H9 (cell line): ENCODE measurements around the gene SCLY. TPM values are rescaled to one million over a fixed set of nuclear protein-coding genes. Genes with fewer than 3 reads are reported as not detected.

Experiments used
- DNase-seq: peaks from one replicate; pipeline ENCODE4 v3.0.0-alpha.2; 2017
- H2AFZ ChIP-seq: one replicate; pipeline ENCODE4 v1.6.1; 2013; ENCODE audit warnings: mild to moderate bottlenecking, low read length, control low read depth, moderate library complexity
- H2AK5ac ChIP-seq: 2 replicates; pipeline ENCODE4 v1.6.1; 2013; ENCODE audit warnings: low read length, control low read depth, mixed read lengths; ENCODE audit not compliant: insufficient read length
- H2BK120ac ChIP-seq: one replicate; pipeline ENCODE4 v1.6.1; 2013; ENCODE audit warnings: low read depth, mild to moderate bottlenecking, low read length, control low read depth, inconsistent platforms; ENCODE audit not compliant: poor library complexity, severe bottlenecking
- H2BK12ac ChIP-seq: 2 replicates; pipeline ENCODE4 v1.6.1; 2013; ENCODE audit warnings: low read length, control low read depth, mixed read lengths, low read depth; ENCODE audit not compliant: insufficient read length
- H2BK15ac ChIP-seq: 2 replicates; pipeline ENCODE4 v1.6.1; 2013; ENCODE audit warnings: low read depth, low read length, control low read depth
- H2BK20ac ChIP-seq: one replicate; pipeline ENCODE4 v1.6.1; 2013; ENCODE audit warnings: low read depth, mild to moderate bottlenecking, low read length, control low read depth, inconsistent platforms; ENCODE audit not compliant: poor library complexity, severe bottlenecking
- H2BK5ac ChIP-seq: 2 replicates; pipeline ENCODE4 v1.6.1; 2013; ENCODE audit warnings: low read length, control low read depth, mixed read lengths; ENCODE audit not compliant: insufficient read length
- H3K14ac ChIP-seq: 2 replicates; pipeline ENCODE4 v1.6.1; 2013; ENCODE audit warnings: low read length, control low read depth; ENCODE audit not compliant: insufficient read depth
- H3K18ac ChIP-seq: 2 replicates; pipeline ENCODE4 v1.6.1; 2013; ENCODE audit warnings: low read depth, mild to moderate bottlenecking, mixed read lengths, low read length, control low read depth; ENCODE audit not compliant: insufficient read length
- H3K23ac ChIP-seq: 2 replicates; pipeline ENCODE4 v1.6.1; 2013; ENCODE audit warnings: low read length, control low read depth, mixed read lengths, low read depth; ENCODE audit not compliant: insufficient read length
- H3K23me2 ChIP-seq: 2 replicates; pipeline ENCODE4 v1.6.1; 2013; ENCODE audit warnings: low read depth, mild to moderate bottlenecking, mixed read lengths, low read length, control low read depth; ENCODE audit not compliant: insufficient read length, poor library complexity, severe bottlenecking
- H3K27ac ChIP-seq: 2 replicates; pipeline ENCODE4 v1.5.1; 2013; ENCODE audit warnings: low read length, control low read depth, mixed read lengths, low read depth; ENCODE audit not compliant: insufficient read length
- H3K27me3 ChIP-seq: 2 replicates; pipeline ENCODE4 v1.6.1; 2013; ENCODE audit warnings: low read length, control low read depth, inconsistent platforms; ENCODE audit not compliant: insufficient read depth
- H3K4ac ChIP-seq: 2 replicates; pipeline ENCODE4 v1.6.1; 2013; ENCODE audit warnings: low read depth, mild to moderate bottlenecking, control low read depth, inconsistent platforms, low read length, moderate library complexity
- H3K4me1 ChIP-seq: 2 replicates; pipeline ENCODE4 v1.6.1; 2013; ENCODE audit warnings: low read length, control low read depth, inconsistent platforms; ENCODE audit not compliant: insufficient read depth
- H3K4me2 ChIP-seq: 2 replicates; pipeline ENCODE4 v1.6.1; 2013; ENCODE audit warnings: low read length, control low read depth, mixed read lengths; ENCODE audit not compliant: insufficient read length, insufficient read depth
- H3K56ac ChIP-seq: 2 replicates; pipeline ENCODE4 v1.6.1; 2013; ENCODE audit warnings: low read depth, mild to moderate bottlenecking, mixed read lengths, low read length, control low read depth; ENCODE audit not compliant: insufficient read length
- H3K79me1 ChIP-seq: 2 replicates; pipeline ENCODE4 v1.6.1; 2013; ENCODE audit warnings: low read depth, mild to moderate bottlenecking, moderate library complexity, low read length, control low read depth, inconsistent platforms; ENCODE audit not compliant: insufficient read depth, poor library complexity, severe bottlenecking
- H3K79me2 ChIP-seq: 2 replicates; pipeline ENCODE4 v1.6.1; 2013; ENCODE audit warnings: low read length, control low read depth, inconsistent platforms; ENCODE audit not compliant: insufficient read depth
- H3K9ac ChIP-seq: 2 replicates; pipeline ENCODE4 v1.6.1; 2013; ENCODE audit warnings: low read length, control low read depth, mixed read lengths; ENCODE audit not compliant: insufficient read length; ENCODE audit errors: extremely low read depth
- H3K9me3 ChIP-seq: one replicate; pipeline ENCODE4 v1.6.1; 2013; ENCODE audit warnings: low read depth, low read length, inconsistent platforms; ENCODE audit not compliant: control insufficient read depth
- H3T11ph ChIP-seq: one replicate; pipeline ENCODE4 v1.6.1; 2013; ENCODE audit warnings: mild to moderate bottlenecking, low read length, control low read depth, inconsistent platforms
- H4K20me1 ChIP-seq: one replicate; pipeline ENCODE4 v1.6.1; 2013; ENCODE audit not compliant: control insufficient read depth, insufficient read length, insufficient read depth
- H4K5ac ChIP-seq: 2 replicates; pipeline ENCODE4 v1.6.1; 2013; ENCODE audit warnings: low read depth, mild to moderate bottlenecking, mixed read lengths, low read length, control low read depth; ENCODE audit not compliant: insufficient read length
- H4K8ac ChIP-seq: replicated peaks from 2 replicates; pipeline ENCODE4 v1.6.1; 2013; ENCODE audit warnings: low read length, control low read depth, mixed read lengths, low read depth; ENCODE audit not compliant: insufficient read length
- H4K91ac ChIP-seq: 2 replicates; pipeline ENCODE4 v1.6.1; 2013; ENCODE audit warnings: low read depth, mild to moderate bottlenecking, moderate library complexity, mixed read lengths, low read length, control low read depth; ENCODE audit not compliant: insufficient read length
- H3K27ac Mint-ChIP-seq, 3 experiments: 2 replicates in 2 of 3; 3 replicates in 1 of 3; pipeline ENCODE4 v1.8.0; 2020 to 2021; ENCODE audit warnings: mixed read lengths in 3 of 3, mild to moderate bottlenecking in 1 of 3, moderate library complexity in 1 of 3
- H3K27me3 Mint-ChIP-seq: 2 replicates; pipeline ENCODE4 v1.8.0; 2021; ENCODE audit warnings: low read depth, mild to moderate bottlenecking, moderate library complexity, mixed read lengths
- H3K36me3 Mint-ChIP-seq, 3 experiments: 2 replicates in 2 of 3; 3 replicates in 1 of 3; pipeline ENCODE4 v1.8.0; 2020 to 2021; ENCODE audit warnings: low read depth in 3 of 3, mixed read lengths in 3 of 3; ENCODE audit not compliant: insufficient read depth in 1 of 3
- H3K4me1 Mint-ChIP-seq, 2 experiments: 2 replicates each; pipeline ENCODE4 v1.8.0; 2020; ENCODE audit warnings: mixed read lengths in 2 of 2
- H3K4me3 Mint-ChIP-seq, 2 experiments: 2 replicates in 1 of 2; 3 replicates in 1 of 2; pipeline ENCODE4 v1.8.0; 2020 to 2021; ENCODE audit warnings: mild to moderate bottlenecking in 2 of 2, mixed read lengths in 2 of 2, moderate library complexity in 1 of 2
- H3K9me3 Mint-ChIP-seq, 2 experiments: 2 replicates in 1 of 2; 3 replicates in 1 of 2; pipeline ENCODE4 v1.8.0; 2020; ENCODE audit warnings: mild to moderate bottlenecking in 2 of 2, mixed read lengths in 2 of 2, moderate library complexity in 1 of 2
- WGBS: extraction: QIAGEN DNeasy Blood & Tissue Kit; methylation state at CpG from one replicate; pipeline ENCODE4 v1.1.7; 2013; ENCODE audit warnings: missing lambda C conversion rate, low lambda C conversion rate, mixed read lengths; ENCODE audit not compliant: insufficient read length; ENCODE audit errors: extremely low coverage; 5-methylcytosine and 5-hydroxymethylcytosine counted together
- total RNA-seq: library from RNA; stranded (reverse); gene quantifications from 2 replicates; pipeline ENCODE4 v1.2.1, GENCODE V29; 2021
- TF ChIP-seq, protein P1 (sequence below): fragments of 200-600 bp; sonication (generic); conservative IDR thresholded peaks from 3 replicates; pipeline ENCODE4 v1.8.0; 2021; ENCODE audit warnings: antibody characterized with exemption, mild to moderate bottlenecking

Gene SCLY
- total RNA-seq, 1 experiment from 2014 or later: 55.3 TPM

DNA sequence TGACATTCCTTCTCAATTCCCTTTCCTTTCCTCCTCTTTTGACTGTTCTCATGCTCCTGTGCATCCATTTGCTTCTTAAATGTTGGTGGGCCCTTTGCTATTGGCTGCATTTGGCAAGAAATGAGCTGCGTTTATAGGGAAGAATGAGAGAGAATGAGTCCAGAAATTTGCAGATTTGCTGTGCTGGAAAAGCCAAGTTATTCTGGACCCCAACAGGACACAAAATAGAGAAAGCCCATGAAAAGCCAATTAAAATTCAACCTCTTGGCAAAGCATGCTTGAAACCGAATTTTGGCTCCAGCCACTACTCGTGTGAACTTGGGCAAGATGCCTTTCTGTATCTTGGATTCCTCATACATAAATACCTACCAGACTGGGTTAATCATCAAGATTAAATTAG, 1.3 kb upstream of the SCLY start:
- no peak overlapping the region for H3K27ac ChIP-seq
- no peak overlapping the region for H3K56ac ChIP-seq
- peaks cover 4% of the 10 kb centered on the region for H3K79me1 ChIP-seq
- H3T11ph ChIP-seq: no peak overlapping the region
- no peak overlapping the region for H2BK5ac ChIP-seq
- H3K14ac ChIP-seq: no peak overlapping the region
- H2AK5ac ChIP-seq: no peak overlapping the region
- Mint-ChIP-seq H3K36me3 (peaks cover 8 to 16% (median 11%) of the 10 kb centered on the region in 3 experiments), H3K27ac (no peak overlapping the region), H3K9me3 (no peaks in the 10 kb centered on the region; a peak in 1 of 5 replicates), H3K4me3 (peak overlapping the region; percentile 88 to 90), H3K4me1 (peaks cover 27 to 34% of the 10 kb centered on the region in 2 experiments), H3K27me3 (peaks cover 8% of the 10 kb centered on the region; the same call in 1 of the 2 replicates)
- H3K18ac ChIP-seq: no peak overlapping the region
- no peak overlapping the region for H2BK20ac ChIP-seq
- no peak overlapping the region for H3K23ac ChIP-seq
- H3K9ac ChIP-seq: no peak overlapping the region
- DNase-seq: no peak
- no peak overlapping the region for H3K4ac ChIP-seq
- H2BK12ac ChIP-seq: no peak overlapping the region
- no CpG with 5 or more reads among the region's 3 CpGs for WGBS
- H3K4me2 ChIP-seq: peak overlapping the region; percentile 79
- H3K79me2 ChIP-seq: peaks cover 2% of the 10 kb centered on the region; the same call in 1 of the 2 replicates
- H4K91ac ChIP-seq: no peak overlapping the region
- H4K8ac ChIP-seq: no peak overlapping the region
- H2BK15ac ChIP-seq: no peak overlapping the region
- H3K4me1 ChIP-seq: peaks cover 6% of the 10 kb centered on the region
- TF ChIP-seq, protein P1, sequence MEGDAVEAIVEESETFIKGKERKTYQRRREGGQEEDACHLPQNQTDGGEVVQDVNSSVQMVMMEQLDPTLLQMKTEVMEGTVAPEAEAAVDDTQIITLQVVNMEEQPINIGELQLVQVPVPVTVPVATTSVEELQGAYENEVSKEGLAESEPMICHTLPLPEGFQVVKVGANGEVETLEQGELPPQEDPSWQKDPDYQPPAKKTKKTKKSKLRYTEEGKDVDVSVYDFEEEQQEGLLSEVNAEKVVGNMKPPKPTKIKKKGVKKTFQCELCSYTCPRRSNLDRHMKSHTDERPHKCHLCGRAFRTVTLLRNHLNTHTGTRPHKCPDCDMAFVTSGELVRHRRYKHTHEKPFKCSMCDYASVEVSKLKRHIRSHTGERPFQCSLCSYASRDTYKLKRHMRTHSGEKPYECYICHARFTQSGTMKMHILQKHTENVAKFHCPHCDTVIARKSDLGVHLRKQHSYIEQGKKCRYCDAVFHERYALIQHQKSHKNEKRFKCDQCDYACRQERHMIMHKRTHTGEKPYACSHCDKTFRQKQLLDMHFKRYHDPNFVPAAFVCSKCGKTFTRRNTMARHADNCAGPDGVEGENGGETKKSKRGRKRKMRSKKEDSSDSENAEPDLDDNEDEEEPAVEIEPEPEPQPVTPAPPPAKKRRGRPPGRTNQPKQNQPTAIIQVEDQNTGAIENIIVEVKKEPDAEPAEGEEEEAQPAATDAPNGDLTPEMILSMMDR: no peak
- H3K9me3 ChIP-seq: no peaks in the 10 kb centered on the region
- peaks cover 9% of the 10 kb centered on the region for H3K23me2 ChIP-seq
- H4K20me1 ChIP-seq: no peaks in the 10 kb centered on the region
- H4K5ac ChIP-seq: no peak overlapping the region
- H3K27me3 ChIP-seq: no peaks in the 10 kb centered on the region
- H2AFZ ChIP-seq: no peak overlapping the region
- H2BK120ac ChIP-seq: no peak overlapping the region
